ENCODE results near the gene GHDC. TPM values are rescaled to one million over a fixed set of nuclear protein-coding genes. Genes with fewer than 3 reads are reported as not detected.

GHDC gene
- total RNA-seq, 1 experiment from 2014 or later: 8.5 TPM

DNA sequence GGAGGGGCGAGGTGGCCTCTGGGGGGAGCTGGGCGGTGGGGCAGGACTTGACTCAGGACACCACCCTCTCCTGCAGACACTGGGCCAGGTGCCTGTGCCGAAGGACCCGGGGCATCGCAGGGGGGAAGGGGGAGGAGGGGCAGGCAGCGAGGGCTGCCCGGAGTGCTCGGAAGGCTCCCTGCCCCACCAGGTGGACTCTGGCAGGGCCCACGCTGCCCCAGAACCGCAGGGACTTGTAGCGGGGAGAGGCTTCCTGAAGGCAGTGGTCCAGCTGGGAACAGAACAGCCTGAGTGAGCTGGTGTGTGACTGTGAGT is 4.7 kb downstream of the GHDC start:
- H3K27ac Mint-ChIP-seq: no peak overlapping the region; a peak in 1 of 7 replicates
- H2BK12ac ChIP-seq (ENCODE audit: insufficient read length, low read depth, low read length): no peak overlapping the region
- no peak overlapping the region for H4K5ac ChIP-seq (ENCODE audit: insufficient read length, low read depth, low read length)
- H2BK120ac ChIP-seq (ENCODE audit: low read depth, low read length, poor library complexity, severe bottlenecking): no peak overlapping the region
- H2BK20ac ChIP-seq (ENCODE audit: low read depth, low read length, poor library complexity, severe bottlenecking): no peak overlapping the region
- H2AK5ac ChIP-seq (ENCODE audit: insufficient read length, low read length): no peak overlapping the region
- H3K27me3 ChIP-seq (ENCODE audit: insufficient read depth, low read length): peaks cover 2% of the 10 kb centered on the region; the same call in 1 of the 2 replicates
- H4K91ac ChIP-seq (ENCODE audit: insufficient read length, low read depth, low read length): no peak overlapping the region
- WGBS (ENCODE audit: extremely low coverage, insufficient read length, low lambda C conversion rate): no CpG with 5 or more reads among the region's 11 CpGs
- H3T11ph ChIP-seq (ENCODE audit: low read length): no peak overlapping the region
- H2BK15ac ChIP-seq (ENCODE audit: low read depth, low read length): no peak overlapping the region
- peaks cover 18% of the 10 kb centered on the region for H3K27me3 Mint-ChIP-seq (ENCODE audit: low read depth)
- H3K4me1 ChIP-seq (ENCODE audit: insufficient read depth, low read length): no peaks in the 10 kb centered on the region
- no peaks in the 10 kb centered on the region for H3K36me3 Mint-ChIP-seq (ENCODE audit: insufficient read depth in 1 of 3, low read depth in 3 of 3)
- H2BK5ac ChIP-seq (ENCODE audit: insufficient read length, low read length): no peak overlapping the region
- no peaks in the 10 kb centered on the region for H4K20me1 ChIP-seq (ENCODE audit: control insufficient read depth, insufficient read depth, insufficient read length)
- no peak overlapping the region for H3K9ac ChIP-seq (ENCODE audit: extremely low read depth, insufficient read length, low read length)
- peaks cover 15 to 42% of the 10 kb centered on the region in 2 experiments for H3K4me1 Mint-ChIP-seq
- H3K18ac ChIP-seq (ENCODE audit: insufficient read length, low read depth, low read length): no peak overlapping the region
- H3K9me3 ChIP-seq (ENCODE audit: control insufficient read depth, low read depth, low read length): no peaks in the 10 kb centered on the region
- no peak overlapping the region for H3K14ac ChIP-seq (ENCODE audit: insufficient read depth, low read length)
- no peak overlapping the region for H3K56ac ChIP-seq (ENCODE audit: insufficient read length, low read depth, low read length)
- no peak overlapping the region for H3K4ac ChIP-seq (ENCODE audit: low read depth, low read length)
- no peak overlapping the region for H3K23ac ChIP-seq (ENCODE audit: insufficient read length, low read depth, low read length)
- H3K9me3 Mint-ChIP-seq: no peaks in the 10 kb centered on the region
- H3K79me1 ChIP-seq (ENCODE audit: insufficient read depth, low read depth, low read length, poor library complexity, severe bottlenecking): no peaks in the 10 kb centered on the region
- DNase-seq: no peak
- H3K4me3 Mint-ChIP-seq: no peak overlapping the region
- H3K23me2 ChIP-seq (ENCODE audit: insufficient read length, low read depth, low read length, poor library complexity, severe bottlenecking): peaks cover 6% of the 10 kb centered on the region
- H3K4me2 ChIP-seq (ENCODE audit: insufficient read depth, insufficient read length, low read length): no peak overlapping the region
- no peak overlapping the region for H2AFZ ChIP-seq (ENCODE audit: low read length)
- H3K27ac ChIP-seq (ENCODE audit: insufficient read length, low read depth, low read length): no peak overlapping the region
- no peaks in the 10 kb centered on the region for H3K79me2 ChIP-seq (ENCODE audit: insufficient read depth, low read length)
- TF ChIP-seq, protein P1, sequence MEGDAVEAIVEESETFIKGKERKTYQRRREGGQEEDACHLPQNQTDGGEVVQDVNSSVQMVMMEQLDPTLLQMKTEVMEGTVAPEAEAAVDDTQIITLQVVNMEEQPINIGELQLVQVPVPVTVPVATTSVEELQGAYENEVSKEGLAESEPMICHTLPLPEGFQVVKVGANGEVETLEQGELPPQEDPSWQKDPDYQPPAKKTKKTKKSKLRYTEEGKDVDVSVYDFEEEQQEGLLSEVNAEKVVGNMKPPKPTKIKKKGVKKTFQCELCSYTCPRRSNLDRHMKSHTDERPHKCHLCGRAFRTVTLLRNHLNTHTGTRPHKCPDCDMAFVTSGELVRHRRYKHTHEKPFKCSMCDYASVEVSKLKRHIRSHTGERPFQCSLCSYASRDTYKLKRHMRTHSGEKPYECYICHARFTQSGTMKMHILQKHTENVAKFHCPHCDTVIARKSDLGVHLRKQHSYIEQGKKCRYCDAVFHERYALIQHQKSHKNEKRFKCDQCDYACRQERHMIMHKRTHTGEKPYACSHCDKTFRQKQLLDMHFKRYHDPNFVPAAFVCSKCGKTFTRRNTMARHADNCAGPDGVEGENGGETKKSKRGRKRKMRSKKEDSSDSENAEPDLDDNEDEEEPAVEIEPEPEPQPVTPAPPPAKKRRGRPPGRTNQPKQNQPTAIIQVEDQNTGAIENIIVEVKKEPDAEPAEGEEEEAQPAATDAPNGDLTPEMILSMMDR (conservative IDR thresholded peaks at IDR 0.05): no peak
- no peak overlapping the region for H4K8ac ChIP-seq (replicated peaks; ENCODE audit: insufficient read length, low read depth, low read length)
